HCT116 (cell line): ENCODE data around the gene PSMD5.

ENCODE experiments used
- CEBPB ChIP-seq: IDR thresholded peaks from 2 replicates; pipeline ENCODE4 v1.6.1; 2012; ENCODE audit warnings: low read depth
- EZH2 ChIP-seq: fragments of 200-600 bp; sonication (generic); IDR thresholded peaks from 2 replicates; pipeline ENCODE4 v1.6.1; 2017; ENCODE audit warnings: antibody characterized with exemption, mixed run types
- EZH2phosphoT487 ChIP-seq: fragments of 200-600 bp; IDR thresholded peaks from 2 replicates; pipeline ENCODE4 v1.6.1; 2018; ENCODE audit warnings: antibody characterized with exemption, borderline replicate concordance
- JUND ChIP-seq: IDR thresholded peaks from 2 replicates; pipeline ENCODE4 v1.6.1; 2012
- POLR2A ChIP-seq: IDR thresholded peaks from 2 replicates; pipeline ENCODE4 v1.7.0; 2011; ENCODE audit warnings: borderline replicate concordance; ENCODE audit not compliant: insufficient read depth, insufficient read length; ENCODE audit errors: extremely low read depth
- POLR2AphosphoS5 ChIP-seq: IDR thresholded peaks from 2 replicates; pipeline ENCODE4 v1.6.1; 2011; ENCODE audit warnings: mild to moderate bottlenecking, low read depth, low read length, moderate library complexity
- SIN3A ChIP-seq: IDR thresholded peaks from 2 replicates; pipeline ENCODE4 v1.6.1; 2012; ENCODE audit warnings: low read depth
- SP1 ChIP-seq: IDR thresholded peaks from 2 replicates; pipeline ENCODE4 v1.6.1; 2012; ENCODE audit warnings: low read depth
- YY1 ChIP-seq: IDR thresholded peaks from 2 replicates; pipeline ENCODE4 v1.6.1; 2011; ENCODE audit warnings: low read length, low read depth, moderate library complexity, mild to moderate bottlenecking; ENCODE audit not compliant: insufficient replicate concordance; ENCODE audit errors: extremely low read depth
- ZNF274 ChIP-seq: fragments of 200-500 bp; sonication (Bioruptor generic); IDR thresholded peaks from 2 replicates; pipeline ENCODE4 v1.6.1; 2014; ENCODE audit warnings: mild to moderate bottlenecking, low read depth, low read length, inconsistent platforms
- TF ChIP-seq, protein P1 (sequence below), 3 experiments: fragments of 200-600 bp in 1 of 3; sonication (generic) in 1 of 3; IDR thresholded peaks in 2 of 3; conservative IDR thresholded peaks in 1 of 3; 2 replicates each; pipeline ENCODE4 v1.5.1; 2012 to 2017; ENCODE audit warnings: low read depth in 2 of 3, low read length in 2 of 3, antibody characterized with exemption in 1 of 3, borderline replicate concordance in 1 of 3, control low read depth in 1 of 3, mild to moderate bottlenecking in 1 of 3, mixed read lengths in 1 of 3, mixed run types in 1 of 3, moderate library complexity in 1 of 3; ENCODE audit not compliant: insufficient read depth in 1 of 3
- TF ChIP-seq, protein P2 (sequence below): IDR thresholded peaks from 2 replicates; pipeline ENCODE4 v1.6.1; 2012

DNA sequence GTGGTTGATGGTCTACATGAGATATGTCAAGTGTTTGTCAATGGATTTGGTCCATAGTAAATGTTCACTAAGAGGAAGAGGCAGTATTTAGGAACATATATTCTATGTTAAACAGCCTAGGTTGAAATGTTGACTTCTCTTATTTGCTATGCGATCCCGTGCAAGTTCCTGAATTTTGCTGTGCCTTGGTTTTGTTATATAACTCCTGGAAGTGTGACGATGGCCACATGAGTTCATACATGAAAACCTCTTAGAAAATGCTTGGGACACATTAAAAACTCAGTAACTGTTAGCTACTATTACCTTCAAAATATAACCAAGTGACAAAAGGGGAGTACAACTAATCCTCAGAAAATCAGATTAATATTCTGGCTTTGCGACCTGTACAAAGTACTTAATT is 27.6 kb downstream of the PSMD5 start:
- TF ChIP-seq SIN3A (no peak), POLR2A (no peak), ZNF274 (no peak), YY1 (no peak), SP1 (no peak), POLR2AphosphoS5 (no peak), EZH2phosphoT487 (no peak), JUND (no peak), EZH2 (no peak), CEBPB (no peak)
- TF ChIP-seq, protein P1, sequence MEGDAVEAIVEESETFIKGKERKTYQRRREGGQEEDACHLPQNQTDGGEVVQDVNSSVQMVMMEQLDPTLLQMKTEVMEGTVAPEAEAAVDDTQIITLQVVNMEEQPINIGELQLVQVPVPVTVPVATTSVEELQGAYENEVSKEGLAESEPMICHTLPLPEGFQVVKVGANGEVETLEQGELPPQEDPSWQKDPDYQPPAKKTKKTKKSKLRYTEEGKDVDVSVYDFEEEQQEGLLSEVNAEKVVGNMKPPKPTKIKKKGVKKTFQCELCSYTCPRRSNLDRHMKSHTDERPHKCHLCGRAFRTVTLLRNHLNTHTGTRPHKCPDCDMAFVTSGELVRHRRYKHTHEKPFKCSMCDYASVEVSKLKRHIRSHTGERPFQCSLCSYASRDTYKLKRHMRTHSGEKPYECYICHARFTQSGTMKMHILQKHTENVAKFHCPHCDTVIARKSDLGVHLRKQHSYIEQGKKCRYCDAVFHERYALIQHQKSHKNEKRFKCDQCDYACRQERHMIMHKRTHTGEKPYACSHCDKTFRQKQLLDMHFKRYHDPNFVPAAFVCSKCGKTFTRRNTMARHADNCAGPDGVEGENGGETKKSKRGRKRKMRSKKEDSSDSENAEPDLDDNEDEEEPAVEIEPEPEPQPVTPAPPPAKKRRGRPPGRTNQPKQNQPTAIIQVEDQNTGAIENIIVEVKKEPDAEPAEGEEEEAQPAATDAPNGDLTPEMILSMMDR (IDR thresholded peaks at IDR 0.05 in 2 of 3, conservative IDR thresholded peaks at IDR 0.05 in 1 of 3; ENCODE audit: borderline replicate concordance in 1 of 3, insufficient read depth in 1 of 3, low read depth in 2 of 3, low read length in 2 of 3) = no peak
- TF ChIP-seq, protein P2, sequence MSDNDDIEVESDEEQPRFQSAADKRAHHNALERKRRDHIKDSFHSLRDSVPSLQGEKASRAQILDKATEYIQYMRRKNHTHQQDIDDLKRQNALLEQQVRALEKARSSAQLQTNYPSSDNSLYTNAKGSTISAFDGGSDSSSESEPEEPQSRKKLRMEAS = no peak
